Ectodermal cell (in vitro differentiated cells): Measurements from ENCODE around the gene MCM5.
"Not testable (repeated sequence)": the region's sequence is repeated elsewhere in the genome, so short reads cannot be mapped to it uniquely, and the experiment has no call there.

ENCODE experiments used
- H3K27ac ChIP-seq: 2 replicates; pipeline ENCODE4 v1.7.0; 2013; ENCODE audit warnings: mild to moderate bottlenecking, low read depth, low read length; ENCODE audit not compliant: insufficient read depth, poor library complexity, severe bottlenecking
- H3K27me3 ChIP-seq: 2 replicates; pipeline ENCODE4 v1.7.0; 2013; ENCODE audit warnings: mild to moderate bottlenecking, low read length; ENCODE audit not compliant: insufficient read depth, control insufficient read depth, poor library complexity, severe bottlenecking
- H3K36me3 ChIP-seq: one replicate; pipeline ENCODE4 v1.7.0; 2013; ENCODE audit warnings: low read length; ENCODE audit not compliant: control insufficient read depth, insufficient read depth
- H3K4me1 ChIP-seq: one replicate; pipeline ENCODE4 v1.7.0; 2013; ENCODE audit warnings: low read length; ENCODE audit not compliant: control insufficient read depth, insufficient read depth
- H3K4me3 ChIP-seq: 2 replicates; pipeline ENCODE4 v1.7.0; 2013; ENCODE audit warnings: low read depth, low read length, control low read depth; ENCODE audit not compliant: insufficient read depth
- H3K9me3 ChIP-seq: 2 replicates; pipeline ENCODE4 v1.7.0; 2013; ENCODE audit warnings: mild to moderate bottlenecking, low read length, moderate library complexity; ENCODE audit not compliant: control insufficient read depth
- WGBS, 2 experiments: methylation state at CpG; one replicate each; pipeline ENCODE4 v1.1.7; 2013; ENCODE audit warnings: missing lambda C conversion rate in 2 of 2; 5-methylcytosine and 5-hydroxymethylcytosine counted together

MCM5 gene

DNA sequence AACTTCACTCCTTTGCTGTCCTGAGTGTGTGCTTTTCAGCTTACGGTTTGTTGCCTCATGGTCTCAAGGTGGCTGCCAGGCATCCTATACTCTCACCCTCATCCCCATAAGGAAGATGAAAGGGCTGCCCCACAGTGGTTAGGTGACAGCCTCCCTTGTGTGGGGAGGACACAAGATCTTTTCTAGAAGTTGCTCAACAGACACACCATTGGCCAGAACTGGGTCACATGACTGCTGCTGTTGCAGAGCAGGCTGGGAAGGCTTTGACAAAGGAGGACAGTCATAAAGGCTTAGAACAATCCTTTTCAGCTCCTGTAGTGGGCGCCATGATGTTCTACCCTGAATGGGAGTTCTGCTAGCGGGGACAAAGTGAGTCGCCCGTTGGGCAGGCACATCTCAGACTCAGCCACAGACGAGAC, 71.0 kb downstream of the MCM5 start:
- Histone ChIP-seq H3K36me3 (no peaks in the 10 kb centered on the region), H3K4me3 (no peak overlapping the region), H3K4me1 (peaks cover 9% of the 10 kb centered on the region), H3K9me3 (no peaks in the 10 kb centered on the region), H3K27ac (no peak overlapping the region), H3K27me3 (no peaks in the 10 kb centered on the region)
- 92 to 97% methylated on average over 6 of the region's 6 CpGs for WGBS, 2 experiments

- not testable (repeated sequence) for H3K27ac ChIP-seq, H3K4me3 ChIP-seq, H3K36me3 ChIP-seq, H3K27me3 ChIP-seq, H3K4me1 ChIP-seq, H3K9me3 ChIP-seq
- WGBS, 2 experiments, result 90 to 96% methylated on average over 4 of the region's 4 CpGs
These were observed 71.6 kb downstream of the MCM5 start for GRCh38 chr22:35471566-35471965.

GRCh38 chr22:35472488-35472887, 72.5 kb downstream of the MCM5 start:
- Histone ChIP-seq H3K27me3 (no peaks in the 10 kb centered on the region), H3K4me1 (peaks cover 9% of the 10 kb centered on the region), H3K36me3 (no peaks in the 10 kb centered on the region), H3K27ac (no peak overlapping the region), H3K9me3 (no peaks in the 10 kb centered on the region), H3K4me3 (no peak overlapping the region)
- WGBS, 2 experiments, result 93 to 94% methylated on average over 6 of the region's 6 CpGs

DNA sequence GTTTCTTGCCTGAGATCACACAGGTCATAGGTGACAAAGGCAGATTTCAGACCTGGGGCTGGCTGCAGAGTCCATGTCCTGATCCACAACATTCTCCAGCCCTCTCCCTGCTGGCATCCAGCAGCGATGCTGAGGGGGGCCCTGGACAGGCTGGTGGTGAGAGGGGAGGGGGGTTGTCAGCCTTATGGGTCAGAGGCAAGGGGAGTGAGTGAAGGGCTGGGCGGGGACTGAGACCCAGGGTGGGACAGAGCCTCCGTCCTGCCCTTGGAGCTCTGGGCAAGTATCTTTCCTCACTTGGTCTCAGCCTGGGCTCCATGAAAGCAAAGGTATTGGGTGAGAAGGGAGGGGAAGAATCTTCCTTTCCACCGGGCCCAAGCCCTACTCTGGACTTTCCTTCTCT, 74.0 kb downstream of the MCM5 start:
- Histone ChIP-seq H3K4me3 (no peak overlapping the region), H3K4me1 (no peaks in the 10 kb centered on the region), H3K27ac (no peak overlapping the region), H3K27me3 (no peaks in the 10 kb centered on the region), H3K36me3 (no peaks in the 10 kb centered on the region), H3K9me3 (no peaks in the 10 kb centered on the region)
- 85 to 91% methylated on average over 4 of the region's 4 CpGs for WGBS, 2 experiments
